HL-60 (cell line): Measurements from ENCODE around the gene LIME1.

Experiments
- CTCF ChIP-seq: IDR thresholded peaks from one replicate; pipeline ENCODE4 v1.5.1; 2011; ENCODE audit warnings: low read length, control low read depth, inconsistent platforms; ENCODE audit not compliant: insufficient read depth
- POLR2AphosphoS5 ChIP-seq: IDR thresholded peaks from 2 replicates; pipeline ENCODE4 v1.6.1; 2012; ENCODE audit warnings: low read depth
- REST ChIP-seq: IDR thresholded peaks from 2 replicates; pipeline ENCODE4 v1.6.1; 2012; ENCODE audit warnings: low read depth; ENCODE audit not compliant: insufficient replicate concordance

GRCh38 chr20:63781181-63781580 lies 44.7 kb downstream of the LIME1 start:
- no peak for TF ChIP-seq CTCF
- TF ChIP-seq REST: no peak
- no peak for TF ChIP-seq POLR2AphosphoS5
